ENCODE data around the gene KCND3.

- TF ChIP-seq POLR2AphosphoS5 (IDR thresholded peaks at IDR 0.05; ENCODE audit: borderline replicate concordance, low read depth, low read length) (no peak), FOXP2 (optimal IDR thresholded peaks at IDR 0.05; ENCODE audit: control extremely low read depth, extremely low read length, insufficient read depth) (no peak), EZH2 (IDR thresholded peaks at IDR 0.05) (no peak)
These were observed 154.0 kb downstream of the KCND3 start for GRCh38 chr1:111835514-111835913.

All from SK-N-MC (cell line).